NCI-H128 (cell line): ENCODE measurements around the gene ZDHHC20.

Experiments
- DNase-seq: peaks from one replicate; lab custom pipeline; 2025; ENCODE audit not compliant: unreplicated experiment; lab: John Stamatoyannopoulos, UW

Gene ZDHHC20

GRCh38 chr13:21364357-21364756, 94.7 kb downstream of the ZDHHC20 start:
- DNase-seq, result no peak

- DNase-seq, result no peak
Measured at GRCh38 chr13:21362741-21363140, 96.4 kb downstream of the ZDHHC20 start.

GRCh38 chr13:21361706-21362105, 97.4 kb downstream of the ZDHHC20 start:
- DNase-seq, result no peak

- DNase-seq, result no peak
Measured at GRCh38 chr13:21361123-21361522, 98.0 kb downstream of the ZDHHC20 start.

GRCh38 chr13:21360463-21360862, 98.6 kb downstream of the ZDHHC20 start:
- DNase-seq, result no peak

- no peak for DNase-seq
Measured at GRCh38 chr13:21359855-21360254, 99.2 kb downstream of the ZDHHC20 start.

GRCh38 chr13:21355304-21355703, 103.8 kb downstream of the ZDHHC20 start:
- DNase-seq, result no peak

GRCh38 chr13:21354721-21355120, 104.4 kb downstream of the ZDHHC20 start:
- DNase-seq, result no peak

- DNase-seq, result no peak
Measured at GRCh38 chr13:21348488-21349120, 110.5 kb downstream of the ZDHHC20 start.

- DNase-seq, result no peak
Measured at GRCh38 chr13:21347753-21348318, 111.3 kb downstream of the ZDHHC20 start.

- DNase-seq, result no peak
Measured at GRCh38 chr13:21344662-21345176, 114.4 kb downstream of the ZDHHC20 start.

GRCh38 chr13:21343659-21344058, 115.4 kb downstream of the ZDHHC20 start:
- DNase-seq, result no peak

- DNase-seq, result no peak
Measured at GRCh38 chr13:21342699-21343442, 116.2 kb downstream of the ZDHHC20 start.

GRCh38 chr13:21341637-21342422, 117.3 kb downstream of the ZDHHC20 start:
- no peak for DNase-seq

- no peak for DNase-seq
Measured at GRCh38 chr13:21338639-21339278, 120.3 kb downstream of the ZDHHC20 start.

GRCh38 chr13:21338156-21338555, 120.9 kb downstream of the ZDHHC20 start:
- no peak for DNase-seq

- no peak for DNase-seq
Measured at GRCh38 chr13:21336609-21337349, 122.3 kb downstream of the ZDHHC20 start.

- no peak for DNase-seq
Measured at GRCh38 chr13:21333186-21333585, 125.9 kb downstream of the ZDHHC20 start.

- no peak for DNase-seq
Measured at GRCh38 chr13:21330126-21330861, 128.8 kb downstream of the ZDHHC20 start.
